ENCODE data around the gene ALDH16A1. TPM values are rescaled to one million over a fixed set of nuclear protein-coding genes. Genes with fewer than 3 reads are reported as not detected.

Gene ALDH16A1
- total RNA-seq, 1 donor from 2014 or later = 14.7 TPM

- Mint-ChIP-seq H3K27ac (peak overlapping the region; percentile 98), H3K9me3 (no peaks in the 10 kb centered on the region)
- peak overlapping the region; percentile 55 for H2AFZ ChIP-seq (replicated peaks)
Observed at GRCh38 chr19:49453757-49454240, 774 bp downstream of the ALDH16A1 start.

GRCh38 chr19:49455773-49456172 lies 2.7 kb downstream of the ALDH16A1 start:
- Histone ChIP-seq H3K9me3 (ENCODE audit: low read depth) (no peaks in the 10 kb centered on the region), H4K20me1 (ENCODE audit: low read depth) (no peaks in the 10 kb centered on the region), H3K4me3 (no peak overlapping the region), H3K79me2 (ENCODE audit: low read depth) (peaks cover 24% of the 10 kb centered on the region), H3F3A (ENCODE audit: low read depth) (peaks cover 27% of the 10 kb centered on the region), H3K36me3 (no peaks in the 10 kb centered on the region), H3K4me1 (peaks cover 6% of the 10 kb centered on the region), H3K27ac (no peak overlapping the region), H2AFZ (replicated peaks) (no peak overlapping the region), H3K9ac (no peak overlapping the region), H3K4me2 (no peak overlapping the region), H3K27me3 (no peaks in the 10 kb centered on the region)
- no peaks in the 10 kb centered on the region for H3K9me3 Mint-ChIP-seq
- H3K4me3 Mint-ChIP-seq = peak overlapping the region; percentile 24
- no peak overlapping the region for H3K27ac Mint-ChIP-seq
- DNase-seq (ENCODE audit: low spot score) = no peak
- H3K4me1 Mint-ChIP-seq = peaks cover 17% of the 10 kb centered on the region
- peaks cover 7% of the 10 kb centered on the region for H3K36me3 Mint-ChIP-seq
- H3K27me3 Mint-ChIP-seq (ENCODE audit: insufficient read depth, low read depth) = peaks cover 5% of the 10 kb centered on the region
- TF ChIP-seq EZH2 (IDR thresholded peaks at IDR 0.05) (no peak), CTCF (IDR thresholded peaks at IDR 0.05) (no peak), EZH2phosphoT487 (IDR thresholded peaks at IDR 0.05) (no peak)

More at GRCh38 chr19:49453757-49454240, 774 bp downstream of the ALDH16A1 start:
- Histone ChIP-seq H3K4me2 (peak overlapping the region; percentile 91), H3K9me3 (ENCODE audit: low read depth) (no peaks in the 10 kb centered on the region), H3K9ac (peak overlapping the region; percentile 84), H3K27ac (peak overlapping the region; percentile 80), H3K4me3 (peak overlapping the region; percentile 72), H3K79me2 (ENCODE audit: low read depth) (peaks cover 42% of the 10 kb centered on the region), H3K27me3 (no peaks in the 10 kb centered on the region), H3K36me3 (no peaks in the 10 kb centered on the region), H3F3A (ENCODE audit: low read depth) (peaks cover 27% of the 10 kb centered on the region), H4K20me1 (ENCODE audit: low read depth) (no peaks in the 10 kb centered on the region), H3K4me1 (peaks cover 11% of the 10 kb centered on the region)
- Mint-ChIP-seq H3K27me3 (ENCODE audit: insufficient read depth, low read depth) (peaks cover 5% of the 10 kb centered on the region), H3K36me3 (peaks cover 10% of the 10 kb centered on the region), H3K4me3 (peak overlapping the region; percentile 97), H3K4me1 (peaks cover 22% of the 10 kb centered on the region)
- no peak for TF ChIP-seq CTCF (IDR thresholded peaks at IDR 0.05)
- TF ChIP-seq EZH2phosphoT487 (IDR thresholded peaks at IDR 0.05) = no peak
- no peak for TF ChIP-seq EZH2 (IDR thresholded peaks at IDR 0.05)
- no peak for DNase-seq (ENCODE audit: low spot score)

GRCh38 chr19:49456326-49456725 lies 3.3 kb downstream of the ALDH16A1 start:
- Histone ChIP-seq H3K36me3 (no peaks in the 10 kb centered on the region), H3K9me3 (ENCODE audit: low read depth) (no peaks in the 10 kb centered on the region), H3K4me1 (peaks cover 6% of the 10 kb centered on the region), H3K27ac (no peak overlapping the region), H2AFZ (replicated peaks) (no peak overlapping the region), H3K9ac (no peak overlapping the region), H3F3A (ENCODE audit: low read depth) (peaks cover 26% of the 10 kb centered on the region), H3K4me3 (no peak overlapping the region), H3K79me2 (ENCODE audit: low read depth) (peaks cover 18% of the 10 kb centered on the region), H3K4me2 (no peak overlapping the region), H4K20me1 (ENCODE audit: low read depth) (no peaks in the 10 kb centered on the region), H3K27me3 (no peaks in the 10 kb centered on the region)
- Mint-ChIP-seq H3K27ac (no peak overlapping the region), H3K4me1 (peaks cover 15% of the 10 kb centered on the region), H3K27me3 (ENCODE audit: insufficient read depth, low read depth) (peaks cover 5% of the 10 kb centered on the region), H3K36me3 (peaks cover 7% of the 10 kb centered on the region), H3K4me3 (peak overlapping the region; percentile 24), H3K9me3 (no peaks in the 10 kb centered on the region)
- TF ChIP-seq EZH2phosphoT487 (IDR thresholded peaks at IDR 0.05) (no peak), CTCF (IDR thresholded peaks at IDR 0.05) (no peak), EZH2 (IDR thresholded peaks at IDR 0.05) (no peak)
- no peak for DNase-seq (ENCODE audit: low spot score)

Measured in neural progenitor cell (in vitro differentiated cells).